Thoracic aorta (tissue), 2 donors: ENCODE data around the gene PADI4. TPM values are rescaled to one million over a fixed set of nuclear protein-coding genes. Genes with fewer than 3 reads are reported as not detected.

Experiments
- ATAC-seq: fragments of 150-250 bp; one replicate; pipeline ENCODE4 v1.8.0; 2017; ENCODE audit warnings: low read depth; ENCODE audit not compliant: insufficient number of reproducible peaks, low FRiP score
- DNase-seq: peaks from one replicate; pipeline ENCODE4 v3.0.0-alpha.2; 2020; ENCODE audit warnings: low spot score
- H3K27ac ChIP-seq, 2 donors: fragments of 200-600 bp; sonication (generic); 1 replicate in 1 of 2; 2 replicates in 1 of 2; pipeline ENCODE4 v1.5.1; 2016; ENCODE audit warnings: mild to moderate bottlenecking in 2 of 2, moderate library complexity in 2 of 2
- H3K27me3 ChIP-seq: fragments of 200-600 bp; sonication (generic); replicated peaks from 2 replicates; pipeline ENCODE4 v1.6.0; 2016; ENCODE audit warnings: mild to moderate bottlenecking; ENCODE audit not compliant: insufficient read depth
- H3K36me3 ChIP-seq: fragments of 200-600 bp; sonication (generic); one replicate; pipeline ENCODE4 v1.5.1; 2016
- H3K4me1 ChIP-seq, 2 donors: fragments of 200-600 bp; sonication (generic); 1 replicate in 1 of 2; 2 replicates in 1 of 2; pipeline versions ENCODE4 v1.5.1 to v1.6.0; 2016; ENCODE audit warnings: low read depth in 2 of 2, mild to moderate bottlenecking in 1 of 2; ENCODE audit not compliant: control insufficient read depth in 1 of 2
- H3K4me3 ChIP-seq: fragments of 200-600 bp; sonication (generic); 2 replicates; pipeline ENCODE4 v1.5.1; 2016; ENCODE audit warnings: mild to moderate bottlenecking
- H3K9me3 ChIP-seq: fragments of 200-600 bp; sonication (generic); 2 replicates; pipeline ENCODE4 v1.5.1; 2016
- CTCF ChIP-seq: fragments of 200-600 bp; sonication (generic); IDR thresholded peaks from one replicate; pipeline ENCODE4 v1.5.1; 2019; ENCODE audit warnings: antibody characterized with exemption
- total RNA-seq, 2 donors: library from RNA; depleted of rRNA; stranded (reverse); fragments of >200 nt; gene quantifications; one replicate each; pipeline versions ENCODE4 v1.1.0 to v1.2.3, GENCODE V29; 2016

The PADI4 gene
- total RNA-seq, 2 donors from 2014 or later, result 0.27 to 0.42 TPM

DNA sequence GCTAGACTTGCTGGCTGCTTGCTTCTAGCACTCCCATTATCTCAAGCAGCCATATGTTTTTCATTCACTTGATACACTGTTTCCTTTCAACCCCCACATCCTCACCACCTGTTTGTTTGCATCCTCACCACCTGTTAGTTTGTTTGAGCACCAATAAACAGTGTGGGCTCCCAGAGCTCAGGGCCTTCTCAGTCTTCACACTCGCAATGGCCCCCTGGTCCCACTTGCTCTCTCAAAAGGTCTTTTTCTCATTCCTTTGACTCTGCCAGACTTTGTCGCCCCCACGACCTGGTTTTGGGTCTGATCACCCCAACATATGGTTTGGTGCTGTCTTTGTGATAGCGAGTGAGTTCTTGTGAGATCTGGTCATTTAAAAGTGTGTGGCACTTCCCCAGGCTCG, 6.2 kb upstream of the PADI4 start:
- ATAC-seq, result no peak

GRCh38 chr1:17304151-17304825, 3.7 kb upstream of the PADI4 start:
- no peaks in the 10 kb centered on the region for H3K27me3 ChIP-seq
- H3K9me3 ChIP-seq, result peaks cover 6% of the 10 kb centered on the region
- TF ChIP-seq CTCF, result no peak
- no peak overlapping the region for H3K27ac ChIP-seq
- H3K4me1 ChIP-seq, result no peaks in the 10 kb centered on the region
- no peaks in the 10 kb centered on the region for H3K36me3 ChIP-seq
- ATAC-seq, result no peak
- H3K4me3 ChIP-seq, result no peak overlapping the region
- DNase-seq, result no peak

More for the DNA sequence above, 6.2 kb upstream of the PADI4 start:
- H3K4me3 ChIP-seq, result no peak overlapping the region
- TF ChIP-seq CTCF, result no peak
- no peak overlapping the region for H3K27ac ChIP-seq
- DNase-seq, result no peak
- no peaks in the 10 kb centered on the region for H3K4me1 ChIP-seq
- no peaks in the 10 kb centered on the region for H3K27me3 ChIP-seq
- H3K36me3 ChIP-seq, result no peaks in the 10 kb centered on the region
- peaks cover 6% of the 10 kb centered on the region for H3K9me3 ChIP-seq

DNA sequence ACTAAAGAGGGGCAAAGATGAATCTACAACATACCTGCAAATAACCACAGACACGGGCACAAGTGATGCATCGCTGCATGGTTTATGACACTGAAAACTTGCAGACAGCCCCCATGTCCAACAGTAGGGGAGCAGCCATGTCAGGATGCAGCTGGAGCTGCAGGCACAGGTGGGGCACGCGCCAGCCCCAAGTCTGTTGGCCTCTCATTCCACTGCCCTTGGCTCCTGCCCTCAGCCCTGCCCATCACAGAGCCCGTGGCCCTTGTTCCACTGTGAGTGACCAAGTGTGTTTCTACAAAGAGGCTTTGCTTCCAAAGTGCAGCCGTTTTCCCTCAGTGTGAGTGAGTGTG, 3.2 kb upstream of the PADI4 start:
- no peak for DNase-seq
- no peak overlapping the region for H3K4me3 ChIP-seq
- no peaks in the 10 kb centered on the region for H3K4me1 ChIP-seq

GRCh38 chr1:17305576-17306095, 2.4 kb upstream of the PADI4 start:
- Histone ChIP-seq H3K27ac (no peak overlapping the region), H3K4me1 (no peaks in the 10 kb centered on the region), H3K9me3 (peaks cover 6% of the 10 kb centered on the region), H3K4me3 (no peak overlapping the region), H3K36me3 (no peaks in the 10 kb centered on the region), H3K27me3 (no peaks in the 10 kb centered on the region)
- ATAC-seq, result no peak
- no peak for TF ChIP-seq CTCF
- DNase-seq, result no peak

More for the DNA sequence above, 3.2 kb upstream of the PADI4 start:
- Histone ChIP-seq H3K9me3 (peaks cover 6% of the 10 kb centered on the region), H3K27me3 (no peaks in the 10 kb centered on the region), H3K36me3 (no peaks in the 10 kb centered on the region), H3K27ac (no peak overlapping the region)
- no peak for ATAC-seq
- TF ChIP-seq CTCF, result no peak

GRCh38 chr1:17306407-17306806, 1.6 kb upstream of the PADI4 start:
- no peak for DNase-seq
- no peaks in the 10 kb centered on the region for H3K27me3 ChIP-seq
- no peaks in the 10 kb centered on the region for H3K4me1 ChIP-seq
- no peak overlapping the region for H3K27ac ChIP-seq
- H3K36me3 ChIP-seq, result no peaks in the 10 kb centered on the region
- ATAC-seq, result no peak
- H3K9me3 ChIP-seq, result peaks cover 6% of the 10 kb centered on the region
- H3K4me3 ChIP-seq, result no peak overlapping the region
- no peak for TF ChIP-seq CTCF
